ENCODE data around the gene ZBTB16. TPM values are rescaled to one million over a fixed set of nuclear protein-coding genes. Genes with fewer than 3 reads are reported as not detected.

Gene ZBTB16
- polyA plus RNA-seq, 3 donors, result 4.1 to 12.3 (median 8.3) TPM

DNA sequence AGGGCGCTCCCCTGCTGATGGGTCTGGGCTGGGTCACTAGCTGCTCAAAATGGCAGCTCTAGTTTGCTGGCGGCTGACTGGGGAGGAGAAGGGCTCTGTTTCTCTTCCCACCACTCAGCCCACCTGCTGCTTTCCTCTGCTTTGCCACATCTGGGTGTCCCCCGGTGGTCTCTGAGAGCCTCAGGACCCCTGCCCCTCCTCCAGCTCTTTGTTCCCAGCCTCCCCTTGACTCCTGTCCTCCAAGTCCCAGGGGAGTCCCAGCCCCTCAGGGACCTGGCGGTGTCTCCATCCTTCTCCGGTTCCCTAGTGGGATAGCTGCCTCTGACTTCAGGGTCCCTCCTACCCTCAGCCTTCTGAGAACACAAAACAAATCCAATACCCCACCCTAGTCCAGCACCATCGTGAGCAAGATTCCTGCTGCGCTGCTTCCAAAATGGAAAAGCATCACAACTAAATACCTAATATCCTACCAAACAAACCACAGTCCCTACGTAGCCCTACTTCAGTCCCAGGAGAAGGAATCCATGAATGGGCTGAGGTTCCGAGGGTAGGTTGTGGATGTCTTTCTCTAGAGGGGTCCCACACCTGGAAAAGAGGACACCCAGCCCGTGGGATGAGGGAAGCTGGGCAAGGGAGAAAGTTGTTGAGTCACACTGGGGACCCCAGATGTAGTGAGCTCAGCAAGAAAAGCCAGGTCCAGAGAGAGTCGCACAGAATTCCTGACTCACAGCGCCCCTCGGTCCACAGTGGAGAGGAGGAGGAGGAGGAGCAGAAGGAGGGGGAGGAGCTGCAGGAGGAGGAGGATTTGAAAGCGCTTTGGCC, 191.7 kb downstream of the ZBTB16 start:
- peaks cover 17 to 26% of the 10 kb centered on the region in 2 donors for H3K36me3 Mint-ChIP-seq
- H3K27me3 ChIP-seq (ENCODE audit: control insufficient read depth in 2 of 2, insufficient read depth in 2 of 2, low read length in 2 of 2), result no peaks in the 10 kb centered on the region
- H3K9me3 ChIP-seq (replicated peaks in 1 of 2; ENCODE audit: control insufficient read depth in 1 of 2, insufficient read depth in 1 of 2, low read length in 2 of 2), result no peaks in the 10 kb centered on the region
- H3K79me2 ChIP-seq (ENCODE audit: insufficient read depth, low read length), result no peaks in the 10 kb centered on the region
- H3K4me3 Mint-ChIP-seq, result no peak overlapping the region
- no peaks in the 10 kb centered on the region for H3K4me1 Mint-ChIP-seq
- no peak overlapping the region for H3K27ac Mint-ChIP-seq
- intact Hi-C loops (cut with micrococcal nuclease), result no loop called here
- TF ChIP-seq, protein P1, sequence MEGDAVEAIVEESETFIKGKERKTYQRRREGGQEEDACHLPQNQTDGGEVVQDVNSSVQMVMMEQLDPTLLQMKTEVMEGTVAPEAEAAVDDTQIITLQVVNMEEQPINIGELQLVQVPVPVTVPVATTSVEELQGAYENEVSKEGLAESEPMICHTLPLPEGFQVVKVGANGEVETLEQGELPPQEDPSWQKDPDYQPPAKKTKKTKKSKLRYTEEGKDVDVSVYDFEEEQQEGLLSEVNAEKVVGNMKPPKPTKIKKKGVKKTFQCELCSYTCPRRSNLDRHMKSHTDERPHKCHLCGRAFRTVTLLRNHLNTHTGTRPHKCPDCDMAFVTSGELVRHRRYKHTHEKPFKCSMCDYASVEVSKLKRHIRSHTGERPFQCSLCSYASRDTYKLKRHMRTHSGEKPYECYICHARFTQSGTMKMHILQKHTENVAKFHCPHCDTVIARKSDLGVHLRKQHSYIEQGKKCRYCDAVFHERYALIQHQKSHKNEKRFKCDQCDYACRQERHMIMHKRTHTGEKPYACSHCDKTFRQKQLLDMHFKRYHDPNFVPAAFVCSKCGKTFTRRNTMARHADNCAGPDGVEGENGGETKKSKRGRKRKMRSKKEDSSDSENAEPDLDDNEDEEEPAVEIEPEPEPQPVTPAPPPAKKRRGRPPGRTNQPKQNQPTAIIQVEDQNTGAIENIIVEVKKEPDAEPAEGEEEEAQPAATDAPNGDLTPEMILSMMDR (IDR thresholded peaks at IDR 0.05), result no peak
- 93% methylated on average over 8 of the region's 14 CpGs for WGBS (ENCODE audit: insufficient coverage)
- peaks cover 0 to 1% (median 0%) of the 10 kb centered on the region in 7 donors for H3K9me3 Mint-ChIP-seq
- no peaks in the 10 kb centered on the region for H3K4me1 ChIP-seq (ENCODE audit: control insufficient read depth in 1 of 2, insufficient read depth in 2 of 2, low read length in 2 of 2)
- H4K20me1 ChIP-seq (ENCODE audit: insufficient read depth, low read length), result no peaks in the 10 kb centered on the region
- no peak overlapping the region for H3K27ac ChIP-seq (ENCODE audit: low read depth in 1 of 2, low read length in 2 of 2)
- H3K27me3 Mint-ChIP-seq (ENCODE audit: low read depth in 3 of 3), result peaks cover 0 to 2% (median 1%) of the 10 kb centered on the region in 3 donors
- DNase-seq, result no peak
- H3K9ac ChIP-seq (ENCODE audit: insufficient read depth, low read length, poor library complexity, severe bottlenecking), result no peak overlapping the region
- H2AFZ ChIP-seq (ENCODE audit: insufficient read depth, low read depth, low read length, poor library complexity, severe bottlenecking), result no peak overlapping the region
- peaks cover 0 to 6% of the 10 kb centered on the region in 2 donors for H3K36me3 ChIP-seq (replicated peaks in 1 of 2; ENCODE audit: control insufficient read depth in 1 of 2, insufficient read depth in 2 of 2, low read length in 2 of 2)
- no peak overlapping the region for H3K4me3 ChIP-seq (replicated peaks in 1 of 3; ENCODE audit: low read depth in 2 of 3, low read length in 3 of 3)
- H3K4me2 ChIP-seq (replicated peaks; ENCODE audit: extremely low read depth, low read length, poor library complexity, severe bottlenecking), result no peak overlapping the region

DNA sequence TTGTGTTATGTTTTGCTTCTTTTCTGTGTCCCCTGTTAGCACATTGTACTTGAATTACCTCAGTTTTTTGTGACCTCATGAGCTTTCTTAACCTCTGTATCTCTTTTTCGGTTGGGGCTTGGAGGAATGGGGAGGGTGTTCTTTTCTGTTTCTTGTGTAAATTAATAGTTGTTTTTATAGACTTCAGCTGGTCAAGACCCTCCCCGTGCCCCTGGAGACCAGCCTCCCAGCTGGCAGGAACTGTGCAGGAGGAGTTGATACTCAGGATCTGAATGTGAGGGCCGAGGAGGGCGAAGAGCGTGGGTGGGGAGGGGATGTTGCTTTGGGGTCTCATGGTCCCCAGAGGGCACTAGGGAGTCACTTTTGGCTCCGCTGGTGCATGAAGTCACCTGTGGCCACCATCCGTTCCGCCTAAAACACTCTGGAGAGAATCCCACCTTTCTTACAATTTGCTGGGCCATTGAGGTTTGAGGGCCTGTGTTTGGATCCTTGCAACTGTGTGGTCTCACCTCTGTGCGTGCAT, 192.4 kb downstream of the ZBTB16 start:
- H3K36me3 ChIP-seq (replicated peaks in 1 of 2; ENCODE audit: control insufficient read depth in 1 of 2, insufficient read depth in 2 of 2, low read length in 2 of 2), result peaks cover 0 to 6% of the 10 kb centered on the region in 2 donors
- H3K4me3 Mint-ChIP-seq, result no peak overlapping the region
- WGBS (ENCODE audit: insufficient coverage), result 100% methylated on average over 1 of the region's 9 CpGs
- no peak for DNase-seq
- no peak overlapping the region for H3K4me3 ChIP-seq (replicated peaks in 1 of 3; ENCODE audit: low read depth in 2 of 3, low read length in 3 of 3)
- no peak overlapping the region for H3K27ac Mint-ChIP-seq
- H3K27ac ChIP-seq (ENCODE audit: low read depth in 1 of 2, low read length in 2 of 2), result no peak overlapping the region
- no peaks in the 10 kb centered on the region for H3K4me1 ChIP-seq (ENCODE audit: control insufficient read depth in 1 of 2, insufficient read depth in 2 of 2, low read length in 2 of 2)
- no peaks in the 10 kb centered on the region for H3K79me2 ChIP-seq (ENCODE audit: insufficient read depth, low read length)
- TF ChIP-seq, protein P1 (IDR thresholded peaks at IDR 0.05), result no peak
- H3K9ac ChIP-seq (ENCODE audit: insufficient read depth, low read length, poor library complexity, severe bottlenecking), result no peak overlapping the region
- no peak overlapping the region for H3K4me2 ChIP-seq (replicated peaks; ENCODE audit: extremely low read depth, low read length, poor library complexity, severe bottlenecking)
- intact Hi-C loops (cut with micrococcal nuclease), result no loop called here
- no peaks in the 10 kb centered on the region for H3K27me3 ChIP-seq (ENCODE audit: control insufficient read depth in 2 of 2, insufficient read depth in 2 of 2, low read length in 2 of 2)
- no peaks in the 10 kb centered on the region for H4K20me1 ChIP-seq (ENCODE audit: insufficient read depth, low read length)
- H3K9me3 ChIP-seq (replicated peaks in 1 of 2; ENCODE audit: control insufficient read depth in 1 of 2, insufficient read depth in 1 of 2, low read length in 2 of 2), result no peaks in the 10 kb centered on the region
- no peak overlapping the region for H2AFZ ChIP-seq (ENCODE audit: insufficient read depth, low read depth, low read length, poor library complexity, severe bottlenecking)
- peaks cover 0 to 2% (median 0%) of the 10 kb centered on the region in 3 donors for H3K27me3 Mint-ChIP-seq (ENCODE audit: low read depth in 3 of 3)
- H3K4me1 Mint-ChIP-seq, result no peaks in the 10 kb centered on the region
- peaks cover 17 to 22% of the 10 kb centered on the region in 2 donors for H3K36me3 Mint-ChIP-seq
- peaks cover 0 to 1% (median 0%) of the 10 kb centered on the region in 7 donors for H3K9me3 Mint-ChIP-seq
